Measurements from ENCODE around the gene IGSF8. TPM values are rescaled to one million over a fixed set of nuclear protein-coding genes. Genes with fewer than 3 reads are reported as not detected.
"Not testable (repeated sequence)": the region's sequence is repeated elsewhere in the genome, so short reads cannot be mapped to it uniquely, and the experiment has no call there.

IGSF8 gene
- total RNA-seq, 1 experiment from 2014 or later: 14.0 TPM

GRCh38 chr1:160127865-160128523, 29.6 kb upstream of the IGSF8 start:
- intact Hi-C loops (cut with micrococcal nuclease; ENCODE audit: unreplicated experiment): no loop called here
- ChIA-PET CTCF (interaction anchor here (1.2 kb wide), 1 partner anchor 124 kb away, joined by 3 read pairs; no protein-coding TSS in a partner anchor), POLR2A (ENCODE audit: low non-redundant PET) (no interaction called here)
- Histone ChIP-seq H3K4me1 (ENCODE audit: insufficient read depth, low read length, poor library complexity, severe bottlenecking) (no peaks in the 10 kb centered on the region), H3K27me3 (replicated peaks; ENCODE audit: insufficient read depth, low read depth, low read length, poor library complexity) (no peaks in the 10 kb centered on the region), H3K9me3 (ENCODE audit: low read depth, low read length, poor library complexity, severe bottlenecking) (no peaks in the 10 kb centered on the region), H3K36me3 (ENCODE audit: insufficient read depth, low read length, poor library complexity, severe bottlenecking) (no peaks in the 10 kb centered on the region), H3K27ac (ENCODE audit: low read depth, low read length, poor library complexity, severe bottlenecking) (no peak overlapping the region), H3K4me3 (ENCODE audit: low read depth, low read length, poor library complexity, severe bottlenecking) (no peak overlapping the region)
- BruUV-seq (replicated peaks): no TSS peak
- no peak for TF ChIP-seq CTCF (conservative IDR thresholded peaks at IDR 0.05; ENCODE audit: low read depth, low read length)
- no peak for TF ChIP-seq EZH2 (IDR thresholded peaks at IDR 0.05; ENCODE audit: borderline replicate concordance, low read depth, low read length, poor library complexity, severe bottlenecking)
- DNase-seq (ENCODE audit: low spot score): no peak

GRCh38 chr1:160127381-160127780, 29.0 kb upstream of the IGSF8 start:
- ChIA-PET CTCF (no interaction called here), POLR2A (ENCODE audit: low non-redundant PET) (no interaction called here)
- Histone ChIP-seq H3K4me1 (ENCODE audit: insufficient read depth, low read length, poor library complexity, severe bottlenecking) (no peaks in the 10 kb centered on the region), H3K27ac (ENCODE audit: low read depth, low read length, poor library complexity, severe bottlenecking) (no peak overlapping the region), H3K4me3 (ENCODE audit: low read depth, low read length, poor library complexity, severe bottlenecking) (no peak overlapping the region), H3K9me3 (ENCODE audit: low read depth, low read length, poor library complexity, severe bottlenecking) (no peaks in the 10 kb centered on the region), H3K36me3 (ENCODE audit: insufficient read depth, low read length, poor library complexity, severe bottlenecking) (no peaks in the 10 kb centered on the region), H3K27me3 (replicated peaks; ENCODE audit: insufficient read depth, low read depth, low read length, poor library complexity) (no peaks in the 10 kb centered on the region)
- BruUV-seq (replicated peaks): no TSS peak
- DNase-seq (ENCODE audit: low spot score): no peak
- intact Hi-C loops (cut with micrococcal nuclease; ENCODE audit: unreplicated experiment): no loop called here
- TF ChIP-seq EZH2 (IDR thresholded peaks at IDR 0.05; ENCODE audit: borderline replicate concordance, low read depth, low read length, poor library complexity, severe bottlenecking): no peak
- TF ChIP-seq CTCF (conservative IDR thresholded peaks at IDR 0.05; ENCODE audit: low read depth, low read length): no peak

GRCh38 chr1:160126342-160126741, 27.9 kb upstream of the IGSF8 start:
- CTCF ChIA-PET: interaction anchor here (1.1 kb wide), 1 partner anchor 126 kb away, joined by 3 read pairs; no protein-coding TSS in a partner anchor
- DNase-seq (ENCODE audit: low spot score); BruUV-seq (replicated peaks); POLR2A ChIA-PET (ENCODE audit: low non-redundant PET); H3K27me3 ChIP-seq (replicated peaks; ENCODE audit: insufficient read depth, low read depth, low read length, poor library complexity); H3K9me3 ChIP-seq (ENCODE audit: low read depth, low read length, poor library complexity, severe bottlenecking); H3K4me1 ChIP-seq (ENCODE audit: insufficient read depth, low read length, poor library complexity, severe bottlenecking); H3K27ac ChIP-seq (ENCODE audit: low read depth, low read length, poor library complexity, severe bottlenecking); intact Hi-C loops (cut with micrococcal nuclease; ENCODE audit: unreplicated experiment); H3K36me3 ChIP-seq (ENCODE audit: insufficient read depth, low read length, poor library complexity, severe bottlenecking); H3K4me3 ChIP-seq (ENCODE audit: low read depth, low read length, poor library complexity, severe bottlenecking): not testable (repeated sequence)

- POLR2A ChIA-PET (ENCODE audit: low non-redundant PET): no interaction called here
- CTCF ChIA-PET: interaction anchor here (1.1 kb wide), 1 partner anchor 126 kb away, joined by 3 read pairs; no protein-coding TSS in a partner anchor
- no peaks in the 10 kb centered on the region for H3K27me3 ChIP-seq (replicated peaks; ENCODE audit: insufficient read depth, low read depth, low read length, poor library complexity)
- TF ChIP-seq CTCF (conservative IDR thresholded peaks at IDR 0.05; ENCODE audit: low read depth, low read length) (no peak), EZH2 (IDR thresholded peaks at IDR 0.05; ENCODE audit: borderline replicate concordance, low read depth, low read length, poor library complexity, severe bottlenecking) (no peak)
- no peak for DNase-seq (ENCODE audit: low spot score)
- no peaks in the 10 kb centered on the region for H3K9me3 ChIP-seq (ENCODE audit: low read depth, low read length, poor library complexity, severe bottlenecking)
- H3K4me3 ChIP-seq (ENCODE audit: low read depth, low read length, poor library complexity, severe bottlenecking): no peak overlapping the region
- intact Hi-C loops (cut with micrococcal nuclease; ENCODE audit: unreplicated experiment): no loop called here
- no TSS peak for BruUV-seq (replicated peaks)
- H3K27ac ChIP-seq (ENCODE audit: low read depth, low read length, poor library complexity, severe bottlenecking): no peak overlapping the region
- H3K4me1 ChIP-seq (ENCODE audit: insufficient read depth, low read length, poor library complexity, severe bottlenecking): no peaks in the 10 kb centered on the region
- H3K36me3 ChIP-seq (ENCODE audit: insufficient read depth, low read length, poor library complexity, severe bottlenecking): no peaks in the 10 kb centered on the region
These were observed 27.3 kb upstream of the IGSF8 start for GRCh38 chr1:160125746-160126145.

All from A673 (cell line).